Measurements from ENCODE around the gene ARL11.

DNA sequence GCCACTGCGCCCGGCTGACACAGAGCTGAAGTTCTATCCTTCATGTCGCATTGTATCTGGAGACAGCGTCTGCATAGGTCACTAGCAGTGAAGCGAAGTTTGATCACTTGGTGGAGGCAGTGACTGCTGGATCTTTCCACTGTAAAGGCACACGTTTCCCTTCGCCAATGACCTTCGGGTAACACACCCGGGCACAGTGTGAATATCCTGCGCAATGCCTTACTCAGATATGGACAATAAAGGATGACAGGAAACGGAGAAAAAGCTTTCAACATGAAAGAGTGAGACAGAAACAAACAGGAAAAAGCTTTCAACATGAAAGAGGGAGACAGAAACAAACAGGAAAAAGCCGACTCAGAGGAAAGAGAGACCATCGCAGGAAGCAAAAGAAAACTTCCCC is 17.1 kb downstream of the ARL11 start:
- TF ChIP-seq, protein P1, sequence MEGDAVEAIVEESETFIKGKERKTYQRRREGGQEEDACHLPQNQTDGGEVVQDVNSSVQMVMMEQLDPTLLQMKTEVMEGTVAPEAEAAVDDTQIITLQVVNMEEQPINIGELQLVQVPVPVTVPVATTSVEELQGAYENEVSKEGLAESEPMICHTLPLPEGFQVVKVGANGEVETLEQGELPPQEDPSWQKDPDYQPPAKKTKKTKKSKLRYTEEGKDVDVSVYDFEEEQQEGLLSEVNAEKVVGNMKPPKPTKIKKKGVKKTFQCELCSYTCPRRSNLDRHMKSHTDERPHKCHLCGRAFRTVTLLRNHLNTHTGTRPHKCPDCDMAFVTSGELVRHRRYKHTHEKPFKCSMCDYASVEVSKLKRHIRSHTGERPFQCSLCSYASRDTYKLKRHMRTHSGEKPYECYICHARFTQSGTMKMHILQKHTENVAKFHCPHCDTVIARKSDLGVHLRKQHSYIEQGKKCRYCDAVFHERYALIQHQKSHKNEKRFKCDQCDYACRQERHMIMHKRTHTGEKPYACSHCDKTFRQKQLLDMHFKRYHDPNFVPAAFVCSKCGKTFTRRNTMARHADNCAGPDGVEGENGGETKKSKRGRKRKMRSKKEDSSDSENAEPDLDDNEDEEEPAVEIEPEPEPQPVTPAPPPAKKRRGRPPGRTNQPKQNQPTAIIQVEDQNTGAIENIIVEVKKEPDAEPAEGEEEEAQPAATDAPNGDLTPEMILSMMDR (IDR thresholded peaks at IDR 0.05), result no peak
- no peak for TF ChIP-seq POLR2A (IDR thresholded peaks at IDR 0.05)

Measured in uterus (tissue), 2 donors.